H9 (cell line): Measurements from ENCODE around the gene VTCN1. TPM values are rescaled to one million over a fixed set of nuclear protein-coding genes. Genes with fewer than 3 reads are reported as not detected.

Experiments used
- DNase-seq: peaks from one replicate; pipeline ENCODE4 v3.0.0-alpha.2; 2017
- H2AFZ ChIP-seq: one replicate; pipeline ENCODE4 v1.6.1; 2013; ENCODE audit warnings: mild to moderate bottlenecking, low read length, control low read depth, moderate library complexity
- H2AK5ac ChIP-seq: 2 replicates; pipeline ENCODE4 v1.6.1; 2013; ENCODE audit warnings: low read length, control low read depth, mixed read lengths; ENCODE audit not compliant: insufficient read length
- H2BK120ac ChIP-seq: one replicate; pipeline ENCODE4 v1.6.1; 2013; ENCODE audit warnings: low read depth, mild to moderate bottlenecking, low read length, control low read depth, inconsistent platforms; ENCODE audit not compliant: poor library complexity, severe bottlenecking
- H2BK12ac ChIP-seq: 2 replicates; pipeline ENCODE4 v1.6.1; 2013; ENCODE audit warnings: low read length, control low read depth, mixed read lengths, low read depth; ENCODE audit not compliant: insufficient read length
- H2BK15ac ChIP-seq: 2 replicates; pipeline ENCODE4 v1.6.1; 2013; ENCODE audit warnings: low read depth, low read length, control low read depth
- H2BK20ac ChIP-seq: one replicate; pipeline ENCODE4 v1.6.1; 2013; ENCODE audit warnings: low read depth, mild to moderate bottlenecking, low read length, control low read depth, inconsistent platforms; ENCODE audit not compliant: poor library complexity, severe bottlenecking
- H2BK5ac ChIP-seq: 2 replicates; pipeline ENCODE4 v1.6.1; 2013; ENCODE audit warnings: low read length, control low read depth, mixed read lengths; ENCODE audit not compliant: insufficient read length
- H3K14ac ChIP-seq: 2 replicates; pipeline ENCODE4 v1.6.1; 2013; ENCODE audit warnings: low read length, control low read depth; ENCODE audit not compliant: insufficient read depth
- H3K18ac ChIP-seq: 2 replicates; pipeline ENCODE4 v1.6.1; 2013; ENCODE audit warnings: low read depth, mild to moderate bottlenecking, mixed read lengths, low read length, control low read depth; ENCODE audit not compliant: insufficient read length
- H3K23ac ChIP-seq: 2 replicates; pipeline ENCODE4 v1.6.1; 2013; ENCODE audit warnings: low read length, control low read depth, mixed read lengths, low read depth; ENCODE audit not compliant: insufficient read length
- H3K23me2 ChIP-seq: 2 replicates; pipeline ENCODE4 v1.6.1; 2013; ENCODE audit warnings: low read depth, mild to moderate bottlenecking, mixed read lengths, low read length, control low read depth; ENCODE audit not compliant: insufficient read length, poor library complexity, severe bottlenecking
- H3K27ac ChIP-seq: 2 replicates; pipeline ENCODE4 v1.5.1; 2013; ENCODE audit warnings: low read length, control low read depth, mixed read lengths, low read depth; ENCODE audit not compliant: insufficient read length
- H3K27me3 ChIP-seq: 2 replicates; pipeline ENCODE4 v1.6.1; 2013; ENCODE audit warnings: low read length, control low read depth, inconsistent platforms; ENCODE audit not compliant: insufficient read depth
- H3K4ac ChIP-seq: 2 replicates; pipeline ENCODE4 v1.6.1; 2013; ENCODE audit warnings: low read depth, mild to moderate bottlenecking, control low read depth, inconsistent platforms, low read length, moderate library complexity
- H3K4me1 ChIP-seq: 2 replicates; pipeline ENCODE4 v1.6.1; 2013; ENCODE audit warnings: low read length, control low read depth, inconsistent platforms; ENCODE audit not compliant: insufficient read depth
- H3K4me2 ChIP-seq: 2 replicates; pipeline ENCODE4 v1.6.1; 2013; ENCODE audit warnings: low read length, control low read depth, mixed read lengths; ENCODE audit not compliant: insufficient read length, insufficient read depth
- H3K56ac ChIP-seq: 2 replicates; pipeline ENCODE4 v1.6.1; 2013; ENCODE audit warnings: low read depth, mild to moderate bottlenecking, mixed read lengths, low read length, control low read depth; ENCODE audit not compliant: insufficient read length
- H3K79me1 ChIP-seq: 2 replicates; pipeline ENCODE4 v1.6.1; 2013; ENCODE audit warnings: low read depth, mild to moderate bottlenecking, moderate library complexity, low read length, control low read depth, inconsistent platforms; ENCODE audit not compliant: insufficient read depth, poor library complexity, severe bottlenecking
- H3K79me2 ChIP-seq: 2 replicates; pipeline ENCODE4 v1.6.1; 2013; ENCODE audit warnings: low read length, control low read depth, inconsistent platforms; ENCODE audit not compliant: insufficient read depth
- H3K9ac ChIP-seq: 2 replicates; pipeline ENCODE4 v1.6.1; 2013; ENCODE audit warnings: low read length, control low read depth, mixed read lengths; ENCODE audit not compliant: insufficient read length; ENCODE audit errors: extremely low read depth
- H3K9me3 ChIP-seq: one replicate; pipeline ENCODE4 v1.6.1; 2013; ENCODE audit warnings: low read depth, low read length, inconsistent platforms; ENCODE audit not compliant: control insufficient read depth
- H3T11ph ChIP-seq: one replicate; pipeline ENCODE4 v1.6.1; 2013; ENCODE audit warnings: mild to moderate bottlenecking, low read length, control low read depth, inconsistent platforms
- H4K20me1 ChIP-seq: one replicate; pipeline ENCODE4 v1.6.1; 2013; ENCODE audit not compliant: control insufficient read depth, insufficient read length, insufficient read depth
- H4K5ac ChIP-seq: 2 replicates; pipeline ENCODE4 v1.6.1; 2013; ENCODE audit warnings: low read depth, mild to moderate bottlenecking, mixed read lengths, low read length, control low read depth; ENCODE audit not compliant: insufficient read length
- H4K8ac ChIP-seq: replicated peaks from 2 replicates; pipeline ENCODE4 v1.6.1; 2013; ENCODE audit warnings: low read length, control low read depth, mixed read lengths, low read depth; ENCODE audit not compliant: insufficient read length
- H4K91ac ChIP-seq: 2 replicates; pipeline ENCODE4 v1.6.1; 2013; ENCODE audit warnings: low read depth, mild to moderate bottlenecking, moderate library complexity, mixed read lengths, low read length, control low read depth; ENCODE audit not compliant: insufficient read length
- H3K27ac Mint-ChIP-seq, 3 experiments: 2 replicates in 2 of 3; 3 replicates in 1 of 3; pipeline ENCODE4 v1.8.0; 2020 to 2021; ENCODE audit warnings: mixed read lengths in 3 of 3, mild to moderate bottlenecking in 1 of 3, moderate library complexity in 1 of 3
- H3K27me3 Mint-ChIP-seq: 2 replicates; pipeline ENCODE4 v1.8.0; 2021; ENCODE audit warnings: low read depth, mild to moderate bottlenecking, moderate library complexity, mixed read lengths
- H3K36me3 Mint-ChIP-seq, 3 experiments: 2 replicates in 2 of 3; 3 replicates in 1 of 3; pipeline ENCODE4 v1.8.0; 2020 to 2021; ENCODE audit warnings: low read depth in 3 of 3, mixed read lengths in 3 of 3; ENCODE audit not compliant: insufficient read depth in 1 of 3
- H3K4me1 Mint-ChIP-seq, 2 experiments: 2 replicates each; pipeline ENCODE4 v1.8.0; 2020; ENCODE audit warnings: mixed read lengths in 2 of 2
- H3K4me3 Mint-ChIP-seq, 2 experiments: 2 replicates in 1 of 2; 3 replicates in 1 of 2; pipeline ENCODE4 v1.8.0; 2020 to 2021; ENCODE audit warnings: mild to moderate bottlenecking in 2 of 2, mixed read lengths in 2 of 2, moderate library complexity in 1 of 2
- H3K9me3 Mint-ChIP-seq, 2 experiments: 2 replicates in 1 of 2; 3 replicates in 1 of 2; pipeline ENCODE4 v1.8.0; 2020; ENCODE audit warnings: mild to moderate bottlenecking in 2 of 2, mixed read lengths in 2 of 2, moderate library complexity in 1 of 2
- WGBS: extraction: QIAGEN DNeasy Blood & Tissue Kit; methylation state at CpG from one replicate; pipeline ENCODE4 v1.1.7; 2013; ENCODE audit warnings: missing lambda C conversion rate, low lambda C conversion rate, mixed read lengths; ENCODE audit not compliant: insufficient read length; ENCODE audit errors: extremely low coverage; 5-methylcytosine and 5-hydroxymethylcytosine counted together
- total RNA-seq: library from RNA; stranded (reverse); gene quantifications from 2 replicates; pipeline ENCODE4 v1.2.1, GENCODE V29; 2021
- TF ChIP-seq, protein P1 (sequence below): fragments of 200-600 bp; sonication (generic); conservative IDR thresholded peaks from 3 replicates; pipeline ENCODE4 v1.8.0; 2021; ENCODE audit warnings: antibody characterized with exemption, mild to moderate bottlenecking

VTCN1 gene
- total RNA-seq, 1 experiment from 2014 or later: 0.33 TPM

DNA sequence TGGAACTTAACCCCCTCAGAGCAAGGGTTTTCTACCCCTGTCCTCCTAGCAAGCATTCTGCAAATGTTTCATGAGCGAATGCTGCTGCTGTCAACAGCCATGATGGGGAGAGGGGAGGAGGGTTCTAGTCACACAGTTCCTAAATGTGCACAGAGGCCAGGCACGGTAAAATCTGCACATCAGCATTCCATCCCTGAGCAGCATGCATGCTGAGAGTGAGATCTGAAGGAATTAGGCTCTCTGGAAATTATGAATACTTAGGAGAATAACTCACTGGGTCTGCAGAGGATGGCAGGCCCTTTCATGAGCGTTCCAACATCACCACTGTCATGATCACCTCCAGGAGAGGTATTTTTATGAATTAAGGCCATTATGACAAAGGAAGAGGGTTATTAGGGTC lies 2.1 kb downstream of the VTCN1 start:
- Mint-ChIP-seq H3K27me3 (no peaks in the 10 kb centered on the region; the same call in none of the 2 replicates), H3K27ac (no peak overlapping the region), H3K9me3 (no peaks in the 10 kb centered on the region; a peak in 1 of 5 replicates), H3K4me3 (no peak overlapping the region), H3K36me3 (no peaks in the 10 kb centered on the region; a peak in 1 of 7 replicates), H3K4me1 (peaks cover 18 to 19% of the 10 kb centered on the region in 2 experiments)
- H4K5ac ChIP-seq: no peak overlapping the region
- H3K18ac ChIP-seq: no peak overlapping the region
- no peak overlapping the region for H3K4me2 ChIP-seq
- no peak overlapping the region for H4K91ac ChIP-seq
- H2BK12ac ChIP-seq: no peak overlapping the region
- no peak for DNase-seq
- WGBS: no CpG with 5 or more reads among the region's 3 CpGs
- H2BK120ac ChIP-seq: no peak overlapping the region
- no peaks in the 10 kb centered on the region for H4K20me1 ChIP-seq
- no peak overlapping the region for H2AK5ac ChIP-seq
- no peak overlapping the region for H3K4ac ChIP-seq
- H4K8ac ChIP-seq: no peak overlapping the region
- no peak overlapping the region for H2BK15ac ChIP-seq
- no peaks in the 10 kb centered on the region for H3K4me1 ChIP-seq
- H3K14ac ChIP-seq: no peak overlapping the region
- no peaks in the 10 kb centered on the region for H3K23me2 ChIP-seq
- H3K9ac ChIP-seq: no peak overlapping the region
- H2BK5ac ChIP-seq: no peak overlapping the region
- H3K79me1 ChIP-seq: no peaks in the 10 kb centered on the region
- no peaks in the 10 kb centered on the region; the same call in 1 of the 2 replicates for H3K79me2 ChIP-seq
- no peaks in the 10 kb centered on the region for H3K9me3 ChIP-seq
- no peak overlapping the region for H3T11ph ChIP-seq
- no peak overlapping the region for H2AFZ ChIP-seq
- H3K56ac ChIP-seq: no peak overlapping the region
- no peak overlapping the region for H3K23ac ChIP-seq
- H2BK20ac ChIP-seq: no peak overlapping the region
- TF ChIP-seq, protein P1, sequence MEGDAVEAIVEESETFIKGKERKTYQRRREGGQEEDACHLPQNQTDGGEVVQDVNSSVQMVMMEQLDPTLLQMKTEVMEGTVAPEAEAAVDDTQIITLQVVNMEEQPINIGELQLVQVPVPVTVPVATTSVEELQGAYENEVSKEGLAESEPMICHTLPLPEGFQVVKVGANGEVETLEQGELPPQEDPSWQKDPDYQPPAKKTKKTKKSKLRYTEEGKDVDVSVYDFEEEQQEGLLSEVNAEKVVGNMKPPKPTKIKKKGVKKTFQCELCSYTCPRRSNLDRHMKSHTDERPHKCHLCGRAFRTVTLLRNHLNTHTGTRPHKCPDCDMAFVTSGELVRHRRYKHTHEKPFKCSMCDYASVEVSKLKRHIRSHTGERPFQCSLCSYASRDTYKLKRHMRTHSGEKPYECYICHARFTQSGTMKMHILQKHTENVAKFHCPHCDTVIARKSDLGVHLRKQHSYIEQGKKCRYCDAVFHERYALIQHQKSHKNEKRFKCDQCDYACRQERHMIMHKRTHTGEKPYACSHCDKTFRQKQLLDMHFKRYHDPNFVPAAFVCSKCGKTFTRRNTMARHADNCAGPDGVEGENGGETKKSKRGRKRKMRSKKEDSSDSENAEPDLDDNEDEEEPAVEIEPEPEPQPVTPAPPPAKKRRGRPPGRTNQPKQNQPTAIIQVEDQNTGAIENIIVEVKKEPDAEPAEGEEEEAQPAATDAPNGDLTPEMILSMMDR: no peak
- no peak overlapping the region for H3K27ac ChIP-seq
- no peaks in the 10 kb centered on the region for H3K27me3 ChIP-seq
